Measurements from ENCODE around the gene PTGDS.

The PTGDS gene

GRCh38 chr9:136958898-136959850 is 18.1 kb upstream of the PTGDS start:
- no peak for DNase-seq

GRCh38 chr9:136960212-136960937 is 16.9 kb upstream of the PTGDS start:
- no peak for DNase-seq

GRCh38 chr9:136960938-136961275 is 16.4 kb upstream of the PTGDS start:
- DNase-seq: no peak

GRCh38 chr9:136961279-136962065 is 15.8 kb upstream of the PTGDS start:
- DNase-seq: no peak

- DNase-seq: no peak
Observed at GRCh38 chr9:136962163-136962562, 15.1 kb upstream of the PTGDS start.

GRCh38 chr9:136962701-136963248 is 14.5 kb upstream of the PTGDS start:
- no peak for DNase-seq

GRCh38 chr9:136963341-136963740 is 14.0 kb upstream of the PTGDS start:
- DNase-seq: no peak

- DNase-seq: no peak
Observed at GRCh38 chr9:136963751-136964150, 13.6 kb upstream of the PTGDS start.

- DNase-seq: peak; percentile 68
Observed at GRCh38 chr9:136964171-136964689, 13.1 kb upstream of the PTGDS start.

GRCh38 chr9:136964833-136965422 is 12.4 kb upstream of the PTGDS start:
- DNase-seq: no peak

GRCh38 chr9:136965771-136966484 is 11.4 kb upstream of the PTGDS start:
- no peak for DNase-seq

GRCh38 chr9:136968333-136969127 is 8.8 kb upstream of the PTGDS start:
- DNase-seq: no peak

GRCh38 chr9:136969150-136969549 is 8.2 kb upstream of the PTGDS start:
- no peak for DNase-seq

GRCh38 chr9:136969774-136970173 is 7.5 kb upstream of the PTGDS start:
- DNase-seq: no peak

GRCh38 chr9:136970361-136970760 is 6.9 kb upstream of the PTGDS start:
- DNase-seq: no peak

- no peak for DNase-seq
Observed at GRCh38 chr9:136971746-136972145, 5.6 kb upstream of the PTGDS start.

GRCh38 chr9:136972335-136972734 is 5.0 kb upstream of the PTGDS start:
- no peak for DNase-seq

- no peak for DNase-seq
Observed at GRCh38 chr9:136972743-136973142, 4.6 kb upstream of the PTGDS start.

GRCh38 chr9:136973618-136974617 is 3.4 kb upstream of the PTGDS start:
- no peak for DNase-seq
